HG03520 (cell line): Measurements from ENCODE around the gene SYNDIG1.

ENCODE experiments used
- ATAC-seq: cut with Tn5 transposase; IDR thresholded peaks from one replicate; pipeline ENCODE4 v1.9.1; 2021; ENCODE audit warnings: mild to moderate bottlenecking, moderate library complexity; ENCODE audit not compliant: unreplicated experiment

SYNDIG1 gene

DNA sequence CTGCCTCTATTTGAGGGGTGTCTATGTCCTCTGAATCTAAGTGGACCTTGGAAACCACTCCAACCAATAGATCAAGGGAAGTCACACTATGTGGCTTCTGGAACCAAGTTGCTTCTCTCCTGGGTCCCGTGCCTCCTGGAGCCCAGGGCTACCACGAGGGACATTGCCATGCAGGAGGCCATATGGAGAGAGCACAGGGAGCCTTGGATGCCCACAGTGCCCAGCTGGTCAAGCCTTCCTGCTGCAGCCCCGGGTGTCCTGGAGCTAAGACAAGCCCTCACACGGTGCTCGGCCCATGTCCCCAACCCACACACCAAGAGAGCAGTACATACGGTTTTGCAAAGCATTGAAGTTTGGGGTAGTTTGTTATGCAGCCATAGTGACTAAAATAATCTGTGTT is 231.6 kb downstream of the SYNDIG1 start:
- no peak for ATAC-seq

DNA sequence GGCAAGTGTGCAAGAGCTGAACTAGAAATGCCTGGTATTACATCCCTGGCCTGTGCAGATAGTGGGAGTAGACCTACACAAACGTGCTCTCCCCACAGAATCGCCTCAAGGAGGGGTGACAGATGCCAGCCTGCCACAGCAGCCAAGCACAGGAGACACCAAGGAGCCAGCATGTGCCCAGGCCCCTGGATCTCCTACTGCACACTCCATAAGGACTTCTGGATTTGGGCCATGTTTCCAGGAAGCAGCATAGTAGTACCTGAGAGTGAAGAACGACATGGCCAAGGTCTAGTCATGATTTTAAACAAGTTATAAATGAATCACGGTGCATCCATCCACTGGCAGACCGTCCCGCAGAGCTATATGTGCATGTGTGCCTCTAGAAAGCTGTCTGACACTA is 232.2 kb downstream of the SYNDIG1 start:
- no peak for ATAC-seq

DNA sequence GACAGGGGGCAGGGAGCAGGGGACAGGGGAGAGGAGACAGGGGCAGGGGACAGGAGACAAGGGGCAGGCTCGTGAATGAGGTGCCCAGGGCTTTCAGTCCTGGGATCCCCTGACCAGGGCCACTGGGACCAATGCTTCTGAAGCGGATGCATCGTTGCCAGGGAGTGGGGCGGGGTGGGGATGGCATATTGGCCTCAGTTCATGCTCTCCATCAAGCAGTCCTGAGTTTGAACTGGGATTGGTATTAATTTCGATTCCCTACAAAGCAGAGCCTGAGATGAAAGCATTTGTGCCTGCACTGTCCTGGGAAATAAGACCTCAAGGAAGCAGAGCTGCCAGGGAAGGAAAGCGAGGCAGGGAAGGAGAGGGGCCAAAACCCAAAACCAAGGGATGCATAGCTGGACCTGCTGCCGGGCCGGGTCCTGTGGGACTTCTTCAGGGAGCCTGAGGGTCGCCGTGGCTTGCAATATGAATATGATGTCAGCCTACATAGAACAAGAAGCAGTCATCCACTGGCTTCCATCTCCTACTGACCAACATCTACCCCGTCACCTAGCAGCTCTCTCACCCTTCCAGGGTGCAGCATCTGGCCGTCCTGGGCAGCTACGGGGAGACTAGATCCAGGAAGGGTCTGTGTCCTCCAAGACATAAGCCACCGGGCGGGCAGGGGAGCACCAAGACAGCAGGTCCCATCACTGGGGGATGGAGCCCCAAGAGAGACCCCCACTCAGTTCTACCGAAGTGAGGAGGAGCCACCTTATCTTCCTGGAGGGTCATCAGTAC is 233.3 kb downstream of the SYNDIG1 start:
- ATAC-seq: no peak

- ATAC-seq: no peak
Observed at GRCh38 chr20:24703284-24703610, 233.8 kb downstream of the SYNDIG1 start.

DNA sequence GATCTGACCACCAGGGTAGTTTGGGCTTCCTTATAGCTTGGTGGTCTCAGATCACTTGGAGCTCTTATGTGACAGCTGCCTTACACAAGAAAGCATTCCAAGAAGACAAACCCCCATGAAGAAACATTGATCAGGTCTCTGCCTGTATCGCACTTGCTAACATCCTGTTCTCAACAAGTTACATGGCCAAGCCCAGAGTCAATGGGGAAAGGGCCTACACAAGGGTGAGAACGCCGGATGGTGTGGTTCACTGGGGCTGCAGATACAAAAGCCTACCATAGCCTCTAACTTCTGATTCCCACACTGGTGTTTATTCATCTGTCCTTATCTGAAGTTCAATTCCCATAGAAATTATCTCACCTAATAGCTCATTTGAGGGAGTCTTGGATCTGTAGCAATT is 235.5 kb downstream of the SYNDIG1 start:
- ATAC-seq: no peak

DNA sequence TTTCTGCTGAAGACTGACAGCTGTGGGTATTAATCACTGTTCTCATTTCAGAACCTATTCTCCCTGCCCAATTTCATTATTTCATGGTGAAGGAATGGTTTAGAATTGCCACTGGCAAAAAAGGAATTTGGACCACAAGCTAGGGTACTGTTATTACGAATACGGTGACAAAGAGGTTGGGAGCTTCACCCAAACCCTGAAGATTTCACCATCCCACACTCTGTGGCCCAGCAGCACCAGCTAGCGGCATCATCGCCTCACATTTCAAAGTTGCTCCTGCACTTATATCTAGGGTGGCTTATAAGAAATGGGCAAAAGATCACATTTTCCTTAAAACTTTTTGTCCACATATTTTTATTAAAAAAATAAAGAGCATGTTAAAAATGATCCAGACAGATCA is 236.1 kb downstream of the SYNDIG1 start:
- ATAC-seq: no peak

- ATAC-seq: no peak
Observed at GRCh38 chr20:24708411-24709295, 239.2 kb downstream of the SYNDIG1 start.
